ENCODE data around the gene LRRC23. TPM values are rescaled to one million over a fixed set of nuclear protein-coding genes. Genes with fewer than 3 reads are reported as not detected.

Gene LRRC23
- total and polyA plus RNA-seq, 2 of the 13 experiments (the other 11 are each of a cell fraction or from before 2014, with no cell fraction given), result 6.0 to 7.8 TPM

- TF ChIP-seq POLR2A (IDR thresholded peaks at IDR 0.05; ENCODE audit: insufficient read depth in 1 of 2, low read depth in 2 of 2, low read length in 2 of 2), result peak in 1 of 2 experiments; percentile 41; a peak in 2 of 4 replicates
- TF ChIP-seq RBM39 (IDR thresholded peaks at IDR 0.05; ENCODE audit: low read depth, low read length, poor library complexity, severe bottlenecking), result peak; percentile 68
- 0 out of 2 replicates have a peak, but pooled peaks have one; percentile 24 for TF ChIP-seq ZBTB4 (CRISPR knock-in tag; IDR thresholded peaks at IDR 0.05; ENCODE audit: borderline replicate concordance)
- TF ChIP-seq AKAP8 (CRISPR knock-in tag; IDR thresholded peaks at IDR 0.05), result peak; percentile 65; the same call in 1 of the 2 replicates
- TF ChIP-seq HMG20A (CRISPR knock-in tag; IDR thresholded peaks at IDR 0.05; ENCODE audit: borderline replicate concordance), result 0 out of 2 replicates have a peak, but pooled peaks have one; percentile 7
- no peak for TF ChIP-seq PAX8 (CRISPR knock-in tag; IDR thresholded peaks at IDR 0.05; ENCODE audit: borderline replicate concordance)
- TF ChIP-seq ARID5B (CRISPR knock-in tag; IDR thresholded peaks at IDR 0.05), result no peak
- TF ChIP-seq PAF1 (CRISPR knock-in tag; IDR thresholded peaks at IDR 0.05), result peak; percentile 89
- TF ChIP-seq POLR2AphosphoS2 (IDR thresholded peaks at IDR 0.05; ENCODE audit: low read depth, low read length), result peak; percentile 76
- TF ChIP-seq ZNF788 (CRISPR knock-in tag; IDR thresholded peaks at IDR 0.05; ENCODE audit: borderline replicate concordance), result no peak
- TF ChIP-seq ZNF431 (CRISPR knock-in tag; IDR thresholded peaks at IDR 0.05; ENCODE audit: borderline replicate concordance, low read depth), result peak; percentile 49; the same call in 1 of the 2 replicates
- peak; percentile 75 for TF ChIP-seq POLR2AphosphoS5 (IDR thresholded peaks at IDR 0.05; ENCODE audit: low read depth, low read length)
- TF ChIP-seq HDAC2 (CRISPR knock-in tag; IDR thresholded peaks at IDR 0.05), result peak; percentile 38; the same call in 1 of the 2 replicates
- no peak for TF ChIP-seq AHR (CRISPR knock-in tag; IDR thresholded peaks at IDR 0.05)
- 0 out of 2 replicates have a peak, but pooled peaks have one; percentile 17 for TF ChIP-seq GATA4 (IDR thresholded peaks at IDR 0.05; ENCODE audit: borderline replicate concordance, low read depth)
- TF ChIP-seq ZNF160 (CRISPR knock-in tag; IDR thresholded peaks at IDR 0.05), result 0 out of 2 replicates have a peak, but pooled peaks have one; percentile 61
- TF ChIP-seq SAFB2 (CRISPR knock-in tag; IDR thresholded peaks at IDR 0.05; ENCODE audit: borderline replicate concordance, low read depth), result peak; percentile 48; the same call in 1 of the 2 replicates
These were observed 33.3 kb upstream of the LRRC23 start (continued) for GRCh38 chr12:6871052-6871957.
